ENCODE results near the gene ZNF677. TPM values are rescaled to one million over a fixed set of nuclear protein-coding genes. Genes with fewer than 3 reads are reported as not detected.
"Not testable (repeated sequence)": the region's sequence is repeated elsewhere in the genome, so short reads cannot be mapped to it uniquely, and the experiment has no call there.

ZNF677 gene
- total and polyA plus RNA-seq, 3 donors from 2014 or later: 46.7 to 88.9 (median 54.3) TPM

DNA sequence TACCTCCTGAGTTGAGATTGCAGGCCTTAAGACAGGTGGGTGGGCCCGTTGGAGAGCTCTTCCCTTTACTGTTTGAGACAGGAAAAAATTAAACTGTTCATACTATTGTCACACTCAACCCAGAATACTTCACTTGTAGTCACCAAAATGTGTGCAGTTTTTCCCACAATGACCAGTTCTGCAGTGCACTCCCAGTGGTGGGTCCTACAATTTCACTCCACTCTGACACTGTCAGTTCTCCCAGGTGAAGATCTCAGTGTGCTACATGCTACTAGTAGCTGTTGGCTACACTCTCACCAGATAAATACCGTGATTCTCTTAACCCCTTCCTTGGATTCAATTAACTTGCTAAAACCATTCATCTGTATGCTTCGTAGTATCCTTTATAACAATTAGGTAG is 64.4 kb downstream of the ZNF677 start:
- Histone ChIP-seq H3K27ac (no peak overlapping the region), H3K9me3 (no peaks in the 10 kb centered on the region), H3K36me3 (ENCODE audit: low read depth, missing control alignments) (no peaks in the 10 kb centered on the region), H3K4me1 (no peaks in the 10 kb centered on the region), H3K4me3 (no peak overlapping the region), H3K27me3 (no peaks in the 10 kb centered on the region)
- DNase-seq: no peak
- intact Hi-C loops (cut with DNase I; ENCODE audit: low total_unique reads): no loop called here
- 78 to 85% methylated on average over 3 of the region's 3 CpGs for WGBS, 2 donors
- no peak for TF ChIP-seq POLR2A (IDR thresholded peaks at IDR 0.05)
- TF ChIP-seq CTCF (IDR thresholded peaks at IDR 0.05): no peak

DNA sequence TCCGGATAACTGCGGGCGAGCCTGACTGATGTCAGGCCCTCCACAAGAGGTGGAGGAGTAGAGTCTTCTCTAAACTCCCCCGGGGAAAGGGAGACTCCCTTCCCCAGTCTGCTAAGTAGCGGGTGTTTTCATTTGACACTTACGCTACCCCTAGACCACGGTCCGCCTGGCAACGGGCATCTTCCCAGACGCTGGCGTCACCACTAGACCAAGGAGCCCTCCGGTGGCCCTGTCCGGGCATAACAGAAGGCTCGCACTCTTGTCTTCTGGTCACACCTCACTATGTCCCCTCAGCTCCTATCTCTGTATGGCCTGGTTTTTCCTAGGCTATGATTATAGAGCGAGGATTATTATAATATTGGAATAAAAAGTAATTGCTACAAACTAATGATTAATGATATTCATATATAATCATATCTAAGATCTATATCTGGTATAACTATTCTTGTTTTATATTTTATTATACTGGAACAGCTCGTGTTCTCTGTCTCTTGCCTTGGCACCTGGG is 64.9 kb downstream of the ZNF677 start:
- H3K36me3 ChIP-seq (ENCODE audit: low read depth, missing control alignments); H3K27ac ChIP-seq; H3K4me1 ChIP-seq; H3K4me3 ChIP-seq; H3K9me3 ChIP-seq; intact Hi-C loops (cut with DNase I; ENCODE audit: low total_unique reads); H3K27me3 ChIP-seq: not testable (repeated sequence)
- DNase-seq: peak; percentile 61
- 58 to 89% methylated on average over 1 to 11 of the region's 16 CpGs for WGBS, 2 donors

Other genes with a start within 250 kb of the ZNF677 start
- under 1 TPM in 1 of 2 donors, not detected in 1; 0.12 TPM for gene ERVV-1, start 241.0 kb downstream of the ZNF677 start, total RNA-seq
- gene ERVV-1, start 241.0 kb downstream of the ZNF677 start, polyA plus RNA-seq (ENCODE audit: insufficient read depth, low read depth, low replicate concordance): not detected
- gene ERVV-2, start 210.1 kb downstream of the ZNF677 start, total RNA-seq: not detected
- gene ERVV-2, start 210.1 kb downstream of the ZNF677 start, polyA plus RNA-seq (ENCODE audit: insufficient read depth, low read depth, low replicate concordance): 0.12 TPM
- gene ZNF160, start 151.5 kb downstream of the ZNF677 start, total RNA-seq: 100 to 1,000 TPM; 113 TPM
- 30.1 TPM for gene ZNF160, start 151.5 kb downstream of the ZNF677 start, polyA plus RNA-seq (ENCODE audit: insufficient read depth, low read depth, low replicate concordance)
- gene ZNF415, start 122.0 kb downstream of the ZNF677 start, total RNA-seq: 10 to 100 TPM; 43.8 to 63.8 TPM
- 42.5 TPM for gene ZNF415, start 122.0 kb downstream of the ZNF677 start, polyA plus RNA-seq (ENCODE audit: insufficient read depth, low read depth, low replicate concordance)
- gene ZNF347, start 95.8 kb downstream of the ZNF677 start, total RNA-seq: 10 to 100 TPM; 12.2 to 13.0 TPM
- gene ZNF347, start 95.8 kb downstream of the ZNF677 start, polyA plus RNA-seq (ENCODE audit: insufficient read depth, low read depth, low replicate concordance): 4.6 TPM
- 10 to 100 TPM in 1 of 2 donors, 1 to 10 TPM in 1; 7.6 to 11.7 TPM for gene ZNF665, start 61.5 kb downstream of the ZNF677 start, total RNA-seq
- 4.2 TPM for gene ZNF665, start 61.5 kb downstream of the ZNF677 start, polyA plus RNA-seq (ENCODE audit: insufficient read depth, low read depth, low replicate concordance)
- 1 to 10 TPM in 1 of 2 donors, not detected in 1; 1.2 TPM for gene VN1R2, start 3.4 kb upstream of the ZNF677 start, total RNA-seq
- gene VN1R2, start 3.4 kb upstream of the ZNF677 start, polyA plus RNA-seq (ENCODE audit: insufficient read depth, low read depth, low replicate concordance): 0.25 TPM
- under 1 TPM in 1 of 2 donors, not detected in 1; 0.37 TPM for gene VN1R4, start 12.8 kb upstream of the ZNF677 start, total RNA-seq
- not detected for gene VN1R4, start 12.8 kb upstream of the ZNF677 start, polyA plus RNA-seq (ENCODE audit: insufficient read depth, low read depth, low replicate concordance)
- 1 to 10 TPM; 6.5 to 6.6 TPM for gene ZNF845, start 78.9 kb upstream of the ZNF677 start, total RNA-seq
- 2.1 TPM for gene ZNF845, start 78.9 kb upstream of the ZNF677 start, polyA plus RNA-seq (ENCODE audit: insufficient read depth, low read depth, low replicate concordance)
- 10 to 100 TPM; 18.8 to 27.3 TPM for gene ZNF525, start 110.8 kb upstream of the ZNF677 start, total RNA-seq
- gene ZNF525, start 110.8 kb upstream of the ZNF677 start, polyA plus RNA-seq (ENCODE audit: insufficient read depth, low read depth, low replicate concordance): 14.0 TPM
- 10 to 100 TPM; 21.9 to 22.4 TPM for gene ZNF765, start 140.3 kb upstream of the ZNF677 start, total RNA-seq
- 6.5 TPM for gene ZNF765, start 140.3 kb upstream of the ZNF677 start, polyA plus RNA-seq (ENCODE audit: insufficient read depth, low read depth, low replicate concordance)
- 10 to 100 TPM; 11.2 to 15.9 TPM for gene ZNF761, start 177.1 kb upstream of the ZNF677 start, total RNA-seq
- gene ZNF761, start 177.1 kb upstream of the ZNF677 start, polyA plus RNA-seq (ENCODE audit: insufficient read depth, low read depth, low replicate concordance): 6.4 TPM
- 1 to 10 TPM; 4.6 to 4.8 TPM for gene ZNF813, start 212.9 kb upstream of the ZNF677 start, total RNA-seq
- 2.0 TPM for gene ZNF813, start 212.9 kb upstream of the ZNF677 start, polyA plus RNA-seq (ENCODE audit: insufficient read depth, low read depth, low replicate concordance)